ENCODE results near the gene GUCA2A.

- TF ChIP-seq ELF1 (tag; IDR thresholded peaks at IDR 0.05) (no peak), POLR2A (conservative IDR thresholded peaks at IDR 0.05) (no peak), POLR3A (IDR thresholded peaks at IDR 0.05; ENCODE audit: borderline replicate concordance, extremely low read depth, insufficient read depth, insufficient read length) (no peak), ZBTB33 (CRISPR knock-in tag; IDR thresholded peaks at IDR 0.05) (no peak), REST (IDR thresholded peaks at IDR 0.05; ENCODE audit: borderline replicate concordance) (no peak), REST (CRISPR knock-in tag; IDR thresholded peaks at IDR 0.05; ENCODE audit: low read depth) (no peak), SMC3 (conservative IDR thresholded peaks at IDR 0.05; ENCODE audit: insufficient read depth, low read depth, low read length) (no peak), ZSCAN29 (IDR thresholded peaks at IDR 0.05) (no peak), MAX (CRISPR knock-in tag; IDR thresholded peaks at IDR 0.05) (no peak), ELF2 (CRISPR knock-in tag; IDR thresholded peaks at IDR 0.05) (no peak), KLF16 (IDR thresholded peaks at IDR 0.05) (no peak), TSHZ1 (CRISPR knock-in tag; IDR thresholded peaks at IDR 0.05) (no peak), TEAD2 (tag; IDR thresholded peaks at IDR 0.05) (no peak), BDP1 (IDR thresholded peaks at IDR 0.05; ENCODE audit: insufficient read depth, insufficient read length) (no peak)
- TF ChIP-seq, protein P1, sequence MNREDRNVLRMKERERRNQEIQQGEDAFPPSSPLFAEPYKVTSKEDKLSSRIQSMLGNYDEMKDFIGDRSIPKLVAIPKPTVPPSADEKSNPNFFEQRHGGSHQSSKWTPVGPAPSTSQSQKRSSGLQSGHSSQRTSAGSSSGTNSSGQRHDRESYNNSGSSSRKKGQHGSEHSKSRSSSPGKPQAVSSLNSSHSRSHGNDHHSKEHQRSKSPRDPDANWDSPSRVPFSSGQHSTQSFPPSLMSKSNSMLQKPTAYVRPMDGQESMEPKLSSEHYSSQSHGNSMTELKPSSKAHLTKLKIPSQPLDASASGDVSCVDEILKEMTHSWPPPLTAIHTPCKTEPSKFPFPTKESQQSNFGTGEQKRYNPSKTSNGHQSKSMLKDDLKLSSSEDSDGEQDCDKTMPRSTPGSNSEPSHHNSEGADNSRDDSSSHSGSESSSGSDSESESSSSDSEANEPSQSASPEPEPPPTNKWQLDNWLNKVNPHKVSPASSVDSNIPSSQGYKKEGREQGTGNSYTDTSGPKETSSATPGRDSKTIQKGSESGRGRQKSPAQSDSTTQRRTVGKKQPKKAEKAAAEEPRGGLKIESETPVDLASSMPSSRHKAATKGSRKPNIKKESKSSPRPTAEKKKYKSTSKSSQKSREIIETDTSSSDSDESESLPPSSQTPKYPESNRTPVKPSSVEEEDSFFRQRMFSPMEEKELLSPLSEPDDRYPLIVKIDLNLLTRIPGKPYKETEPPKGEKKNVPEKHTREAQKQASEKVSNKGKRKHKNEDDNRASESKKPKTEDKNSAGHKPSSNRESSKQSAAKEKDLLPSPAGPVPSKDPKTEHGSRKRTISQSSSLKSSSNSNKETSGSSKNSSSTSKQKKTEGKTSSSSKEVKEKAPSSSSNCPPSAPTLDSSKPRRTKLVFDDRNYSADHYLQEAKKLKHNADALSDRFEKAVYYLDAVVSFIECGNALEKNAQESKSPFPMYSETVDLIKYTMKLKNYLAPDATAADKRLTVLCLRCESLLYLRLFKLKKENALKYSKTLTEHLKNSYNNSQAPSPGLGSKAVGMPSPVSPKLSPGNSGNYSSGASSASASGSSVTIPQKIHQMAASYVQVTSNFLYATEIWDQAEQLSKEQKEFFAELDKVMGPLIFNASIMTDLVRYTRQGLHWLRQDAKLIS (CRISPR knock-in tag; IDR thresholded peaks at IDR 0.05): no peak
Observed at GRCh38 chr1:42157667-42158066, 6.9 kb downstream of the GUCA2A start.

All from K562 (cell line).